ENCODE results near the gene DHRSX.

GRCh38 chrX:2478546-2479419, 22.0 kb downstream of the DHRSX start:
- TF ChIP-seq YY1 (IDR thresholded peaks at IDR 0.05; ENCODE audit: insufficient read depth, insufficient read length) (no peak), ZNF274 (IDR thresholded peaks at IDR 0.05; ENCODE audit: low read depth, low read length) (no peak), SUZ12 (IDR thresholded peaks at IDR 0.05; ENCODE audit: extremely low read depth, insufficient read depth, insufficient read length) (no peak)
